BLaER1 (cell line): Measurements from ENCODE around the gene MCRS1.

Experiments
- H3K27ac ChIP-seq: shearing (Covaris generic); formaldehyde crosslinking; 2 replicates; pipeline ENCODE4 v1.8.1; 2022
- H3K27me3 ChIP-seq: shearing (Covaris generic); formaldehyde crosslinking; 2 replicates; pipeline ENCODE4 v1.8.1; 2022
- H3K36me3 ChIP-seq: shearing (Covaris generic); formaldehyde crosslinking; 2 replicates; pipeline ENCODE4 v1.8.1; 2022
- H3K4me1 ChIP-seq: shearing (Covaris generic); formaldehyde crosslinking; 2 replicates; pipeline ENCODE4 v1.8.1; 2022
- H3K4me2 ChIP-seq: shearing (Covaris generic); formaldehyde crosslinking; 2 replicates; pipeline ENCODE4 v1.8.1; 2022
- H3K4me3 ChIP-seq: shearing (Covaris generic); formaldehyde crosslinking; 2 replicates; pipeline ENCODE4 v1.8.1; 2022
- H3K9ac ChIP-seq: shearing (Covaris generic); formaldehyde crosslinking; 2 replicates; pipeline ENCODE4 v1.8.1; 2022
- H3K9me3 ChIP-seq: shearing (Covaris generic); formaldehyde crosslinking; 2 replicates; pipeline ENCODE4 v1.8.1; 2022
- H4K20me1 ChIP-seq: shearing (Covaris generic); formaldehyde crosslinking; 2 replicates; pipeline ENCODE4 v1.8.1; 2022
- Cebpa-rat ChIP-seq: shearing (Covaris generic); IDR thresholded peaks from 2 replicates; pipeline ENCODE4 v1.8.1; 2022

The MCRS1 gene

DNA sequence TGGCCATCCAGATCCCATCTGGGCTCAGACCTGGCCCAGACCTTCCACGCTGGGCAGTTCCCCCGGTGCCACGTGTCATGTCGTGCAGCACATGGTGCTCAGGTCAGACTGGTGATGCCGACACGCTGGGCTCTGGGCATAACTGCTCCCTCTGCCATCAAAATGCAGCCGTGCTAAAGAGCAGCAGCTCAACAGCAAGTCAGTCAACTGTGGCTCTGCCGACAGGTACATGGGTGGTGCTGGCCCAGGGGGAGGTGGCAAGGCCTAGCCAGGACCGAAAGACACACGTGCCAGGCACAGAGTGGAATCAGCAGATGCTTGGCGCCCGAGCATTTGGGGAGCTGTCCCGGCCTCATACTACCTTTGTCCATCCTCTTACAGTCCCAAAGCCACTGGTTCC is 1.6 kb downstream of the MCRS1 start:
- Histone ChIP-seq H3K4me3 (0 out of 2 replicates have a peak overlapping the region, but pooled peaks have one; percentile 87), H3K36me3 (peaks cover 55% of the 10 kb centered on the region), H3K9me3 (no peaks in the 10 kb centered on the region), H3K27ac (no peak overlapping the region), H4K20me1 (peaks cover 22% of the 10 kb centered on the region; the same call in 1 of the 2 replicates), H3K4me2 (peak overlapping the region; percentile 99), H3K27me3 (no peaks in the 10 kb centered on the region), H3K9ac (no peak overlapping the region), H3K4me1 (peaks cover 82% of the 10 kb centered on the region)
- no peak for TF ChIP-seq Cebpa-rat

- peaks cover 55% of the 10 kb centered on the region for H3K36me3 ChIP-seq
- H3K4me1 ChIP-seq = peaks cover 78% of the 10 kb centered on the region
- H3K9me3 ChIP-seq = no peaks in the 10 kb centered on the region
- peaks cover 14% of the 10 kb centered on the region; the same call in 1 of the 2 replicates for H4K20me1 ChIP-seq
- H3K4me3 ChIP-seq = no peak overlapping the region
- H3K27me3 ChIP-seq = no peaks in the 10 kb centered on the region
- peak overlapping the region; percentile 38; the same call in 1 of the 2 replicates for H3K9ac ChIP-seq
- 0 out of 2 replicates have a peak overlapping the region, but pooled peaks have one; percentile 4 for H3K27ac ChIP-seq
- TF ChIP-seq Cebpa-rat = no peak
- H3K4me2 ChIP-seq = peak overlapping the region; percentile 99
Measured at GRCh38 chr12:49565406-49566265, 2.3 kb downstream of the MCRS1 start.

GRCh38 chr12:49564686-49565405 is 3.1 kb downstream of the MCRS1 start:
- TF ChIP-seq Cebpa-rat = no peak
- peaks cover 70% of the 10 kb centered on the region for H3K4me1 ChIP-seq

GRCh38 chr12:49563951-49564685 is 3.8 kb downstream of the MCRS1 start:
- Histone ChIP-seq H3K9me3 (no peaks in the 10 kb centered on the region), H4K20me1 (0 out of 2 replicates have a peak, but pooled peaks cover 12% of the 10 kb centered on the region), H3K9ac (peak overlapping the region; percentile 41; the same call in 1 of the 2 replicates), H3K27ac (0 out of 2 replicates have a peak overlapping the region, but pooled peaks have one; percentile 2), H3K4me1 (peaks cover 63% of the 10 kb centered on the region), H3K36me3 (peaks cover 68% of the 10 kb centered on the region), H3K4me2 (peak overlapping the region; percentile 99), H3K27me3 (no peaks in the 10 kb centered on the region), H3K4me3 (no peak overlapping the region)
- TF ChIP-seq Cebpa-rat = no peak

More at GRCh38 chr12:49564686-49565405, 3.1 kb downstream of the MCRS1 start:
- Histone ChIP-seq H3K27ac (0 out of 2 replicates have a peak overlapping the region, but pooled peaks have one; percentile 2), H3K4me2 (peak overlapping the region; percentile 99), H4K20me1 (0 out of 2 replicates have a peak, but pooled peaks cover 12% of the 10 kb centered on the region), H3K9me3 (no peaks in the 10 kb centered on the region), H3K36me3 (peaks cover 61% of the 10 kb centered on the region), H3K4me3 (no peak overlapping the region), H3K9ac (peak overlapping the region; percentile 41; the same call in 1 of the 2 replicates), H3K27me3 (no peaks in the 10 kb centered on the region)

GRCh38 chr12:49562831-49563230 is 5.1 kb downstream of the MCRS1 start:
- Histone ChIP-seq H3K27ac (no peak overlapping the region), H3K9ac (no peak overlapping the region), H3K27me3 (no peaks in the 10 kb centered on the region), H3K36me3 (peaks cover 81% of the 10 kb centered on the region), H4K20me1 (0 out of 2 replicates have a peak, but pooled peaks cover 12% of the 10 kb centered on the region), H3K4me3 (no peak overlapping the region), H3K4me2 (peak overlapping the region; percentile 55), H3K9me3 (no peaks in the 10 kb centered on the region), H3K4me1 (peaks cover 58% of the 10 kb centered on the region)
- no peak for TF ChIP-seq Cebpa-rat

DNA sequence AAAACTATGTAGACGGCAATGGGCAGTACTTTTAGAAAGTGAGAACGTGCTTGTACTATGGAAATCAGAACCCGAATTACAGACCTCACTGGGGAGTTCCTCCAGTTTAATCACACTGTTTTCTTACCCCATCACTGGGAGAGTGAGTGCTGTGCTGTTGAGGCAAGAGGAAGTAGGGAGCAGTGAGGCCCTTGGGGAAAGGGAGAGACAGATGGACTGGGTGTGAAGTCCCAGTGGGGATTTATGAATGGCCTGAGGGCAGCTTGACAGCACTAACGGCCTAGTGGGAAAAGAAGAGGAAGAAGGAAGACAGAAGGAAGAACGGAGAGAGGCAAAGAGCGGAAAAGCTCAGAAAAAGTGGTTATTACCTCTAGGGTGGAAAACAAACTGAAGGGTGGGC is 5.7 kb downstream of the MCRS1 start:
- TF ChIP-seq Cebpa-rat = no peak
- Histone ChIP-seq H3K36me3 (peaks cover 87% of the 10 kb centered on the region), H3K27me3 (no peaks in the 10 kb centered on the region), H3K4me3 (no peak overlapping the region), H3K4me2 (peak overlapping the region; percentile 55), H3K9ac (0 out of 2 replicates have a peak overlapping the region, but pooled peaks have one; percentile 45), H4K20me1 (0 out of 2 replicates have a peak, but pooled peaks cover 12% of the 10 kb centered on the region), H3K27ac (0 out of 2 replicates have a peak overlapping the region, but pooled peaks have one; percentile 37), H3K9me3 (no peaks in the 10 kb centered on the region), H3K4me1 (peaks cover 55% of the 10 kb centered on the region)

DNA sequence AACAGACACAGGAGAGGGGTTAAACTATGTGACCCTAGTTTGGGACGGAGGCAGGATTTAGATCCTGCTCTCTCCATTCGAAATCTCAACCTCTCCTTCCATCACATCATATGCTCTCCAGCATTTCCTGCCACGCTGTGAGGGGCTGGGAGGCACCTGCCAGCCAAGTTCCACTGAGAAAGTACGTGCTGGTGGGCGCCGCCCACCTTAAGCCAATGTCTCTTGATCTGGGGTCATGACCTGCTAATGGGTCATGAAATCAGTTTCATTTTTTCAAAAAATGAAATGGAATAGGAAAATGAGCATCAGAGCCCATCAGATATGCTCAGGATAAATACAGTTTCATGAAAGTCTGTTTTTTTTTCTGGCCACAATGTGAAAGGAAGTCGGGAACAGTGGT is 7.2 kb downstream of the MCRS1 start:
- H4K20me1 ChIP-seq = 0 out of 2 replicates have a peak, but pooled peaks cover 12% of the 10 kb centered on the region
- no peaks in the 10 kb centered on the region for H3K9me3 ChIP-seq
- no peak for TF ChIP-seq Cebpa-rat
- H3K27ac ChIP-seq = no peak overlapping the region
- peaks cover 40% of the 10 kb centered on the region for H3K4me1 ChIP-seq
- peaks cover 100% of the 10 kb centered on the region for H3K36me3 ChIP-seq
- H3K27me3 ChIP-seq = no peaks in the 10 kb centered on the region
- H3K9ac ChIP-seq = no peak overlapping the region
- H3K4me3 ChIP-seq = no peak overlapping the region
- no peak overlapping the region for H3K4me2 ChIP-seq

- TF ChIP-seq Cebpa-rat = no peak
- Histone ChIP-seq H3K27ac (no peak overlapping the region), H3K4me3 (no peak overlapping the region), H3K4me1 (peaks cover 28% of the 10 kb centered on the region), H4K20me1 (no peaks in the 10 kb centered on the region), H3K27me3 (no peaks in the 10 kb centered on the region), H3K4me2 (no peak overlapping the region), H3K9me3 (no peaks in the 10 kb centered on the region), H3K9ac (no peak overlapping the region), H3K36me3 (peaks cover 87% of the 10 kb centered on the region)
Measured at GRCh38 chr12:49559011-49559675, 8.8 kb downstream of the MCRS1 start.
